K562 (cell line): ENCODE measurements around the gene SMAP2.

Source experiments
- ILF3 ChIP-seq: fragments of 450-650 bp; IDR thresholded peaks from 2 replicates; pipeline ENCODE4 v1.6.1; 2018; ENCODE audit warnings: antibody characterized with exemption, mild to moderate bottlenecking, moderate library complexity, borderline replicate concordance
- POLR2AphosphoS5 ChIP-seq: IDR thresholded peaks from 2 replicates; pipeline ENCODE4 v1.6.1; 2011; ENCODE audit warnings: mild to moderate bottlenecking, low read depth, low read length, moderate library complexity; ENCODE audit not compliant: control insufficient read depth, insufficient read depth
- POLR3G ChIP-seq: IDR thresholded peaks from 2 replicates; pipeline ENCODE4 v1.6.1; 2011; ENCODE audit not compliant: insufficient read length, insufficient replicate concordance; ENCODE audit errors: extremely low read depth
- PURB ChIP-seq: sonication (generic); formaldehyde crosslinking; IDR thresholded peaks from 2 replicates; pipeline ENCODE4 v1.9.0; 2021; ENCODE audit warnings: low read depth, mild to moderate bottlenecking, missing genetic modification reagents
- TRIM24 ChIP-seq, 2 experiments: fragments of 450-650 bp; IDR thresholded peaks; 2 replicates each; pipeline ENCODE4 v1.6.1; 2016
- TRIM28 ChIP-seq: fragments of 450-650 bp; IDR thresholded peaks from 2 replicates; pipeline ENCODE4 v1.6.1; 2017

GRCh38 chr1:40384413-40384762, 10.9 kb downstream of the SMAP2 start:
- TF ChIP-seq TRIM24 (IDR thresholded peaks at IDR 0.05) (no peak), POLR3G (no peak), TRIM28 (no peak), POLR2AphosphoS5 (no peak), PURB (CRISPR knock-in tag) (no peak), ILF3 (no peak)
